SK-N-SH treated with all-trans-retinoic acid at 6 μM for 48 hours (cell line): ENCODE data around the gene CSE1L.

Source experiments
- ARNTL ChIP-seq: fragments of 450-650 bp; formaldehyde crosslinking; IDR thresholded peaks from 2 replicates; pipeline ENCODE4 v1.5.0; 2020; ENCODE audit warnings: low read depth, mild to moderate bottlenecking, moderate library complexity, borderline replicate concordance
- BACH2 ChIP-seq: fragments of 250-450 bp; sonication (Bioruptor Pico); IDR thresholded peaks from 2 replicates; pipeline ENCODE4 v1.9.0; 2021; ENCODE audit warnings: mild to moderate bottlenecking, borderline replicate concordance
- OSR1 ChIP-seq: fragments of 250-450 bp; sonication (Bioruptor Pico); IDR thresholded peaks from 2 replicates; pipeline ENCODE4 v1.8.0; 2022; ENCODE audit warnings: moderate library complexity, mild to moderate bottlenecking, inconsistent platforms
- PATZ1 ChIP-seq: fragments of 250-450 bp; sonication (Bioruptor Pico); IDR thresholded peaks from 2 replicates; pipeline ENCODE4 v1.8.0; 2020; ENCODE audit warnings: mild to moderate bottlenecking, moderate library complexity, borderline replicate concordance
- ZFP30 ChIP-seq: fragments of 450-650 bp; formaldehyde crosslinking; IDR thresholded peaks from 2 replicates; pipeline ENCODE4 v1.5.0; 2022; ENCODE audit warnings: mild to moderate bottlenecking, moderate library complexity
- ZNF565 ChIP-seq: fragments of 450-650 bp; formaldehyde crosslinking; conservative IDR thresholded peaks from 2 replicates; pipeline ENCODE4 v1.5.0; 2020; ENCODE audit warnings: low read depth, mild to moderate bottlenecking, moderate library complexity

- TF ChIP-seq ZNF565 (CRISPR knock-in tag) (no peak), ZFP30 (CRISPR knock-in tag) (no peak), BACH2 (CRISPR knock-in tag) (no peak), OSR1 (CRISPR knock-in tag) (no peak), PATZ1 (CRISPR knock-in tag) (no peak), ARNTL (no peak)
Measured at GRCh38 chr20:49032455-49032854, 13.7 kb upstream of the CSE1L start.
